CD14-positive monocyte (primary cell): ENCODE measurements around the gene TAF6. TPM values are rescaled to one million over a fixed set of nuclear protein-coding genes. Genes with fewer than 3 reads are reported as not detected.

Experiments used
- DNase-seq, 3 donors: peaks; one replicate each; pipeline ENCODE4 v3.0.0-alpha.2; 2011 to 2022
- H2AFZ ChIP-seq: 2 replicates; pipeline ENCODE4 v1.6.0; 2012; ENCODE audit warnings: mild to moderate bottlenecking, low read depth, low read length, inconsistent platforms; ENCODE audit not compliant: insufficient read depth, poor library complexity, severe bottlenecking
- H3K27ac ChIP-seq, 2 donors: 1 replicate in 1 of 2; 2 replicates in 1 of 2; pipeline ENCODE4 v1.5.1; 2012 to 2013; ENCODE audit warnings: low read length in 2 of 2, control low read depth in 1 of 2, inconsistent platforms in 1 of 2, low read depth in 1 of 2, mild to moderate bottlenecking in 1 of 2
- H3K27me3 ChIP-seq, 2 donors: one replicate each; pipeline versions ENCODE4 v1.6.0 to v1.6.1; 2011 to 2013; ENCODE audit warnings: low read length in 2 of 2; ENCODE audit not compliant: control insufficient read depth in 2 of 2, insufficient read depth in 2 of 2
- H3K36me3 ChIP-seq, 2 donors: replicated peaks in 1 of 2; 1 replicate in 1 of 2; 2 replicates in 1 of 2; pipeline versions ENCODE4 v1.5.1 to v1.6.1; 2012 to 2013; ENCODE audit warnings: low read length in 2 of 2, control low read depth in 1 of 2, inconsistent platforms in 1 of 2, mild to moderate bottlenecking in 1 of 2; ENCODE audit not compliant: insufficient read depth in 2 of 2, control insufficient read depth in 1 of 2
- H3K4me1 ChIP-seq, 2 donors: 1 replicate in 1 of 2; 2 replicates in 1 of 2; pipeline versions ENCODE4 v1.5.1 to v1.6.1; 2012 to 2013; ENCODE audit warnings: low read length in 2 of 2, control low read depth in 1 of 2, inconsistent platforms in 1 of 2, mild to moderate bottlenecking in 1 of 2, moderate library complexity in 1 of 2; ENCODE audit not compliant: insufficient read depth in 2 of 2, control insufficient read depth in 1 of 2
- H3K4me2 ChIP-seq: replicated peaks from 2 replicates; pipeline ENCODE3; 2012; ENCODE audit warnings: low read length, moderate library complexity, mild to moderate bottlenecking; ENCODE audit not compliant: poor library complexity, severe bottlenecking; ENCODE audit errors: extremely low read depth
- H3K4me3 ChIP-seq, 3 experiments: fragments of 200-600 bp in 1 of 3; sonication (generic) in 1 of 3; replicated peaks in 1 of 3; 1 replicate in 2 of 3; 2 replicates in 1 of 3; pipeline ENCODE4 v1.5.1; 2011 to 2013; ENCODE audit warnings: low read length in 3 of 3, mild to moderate bottlenecking in 3 of 3, control low read depth in 2 of 3, low read depth in 2 of 3, inconsistent platforms in 1 of 3, moderate library complexity in 1 of 3
- H3K79me2 ChIP-seq: 2 replicates; pipeline ENCODE4 v1.6.0; 2012; ENCODE audit warnings: mild to moderate bottlenecking, control low read depth, inconsistent platforms, low read length, moderate library complexity; ENCODE audit not compliant: insufficient read depth
- H3K9ac ChIP-seq: 2 replicates; pipeline ENCODE4 v1.6.0; 2017; ENCODE audit warnings: low read length, mild to moderate bottlenecking; ENCODE audit not compliant: insufficient read depth, poor library complexity, severe bottlenecking
- H3K9me3 ChIP-seq, 2 donors: replicated peaks in 1 of 2; 1 replicate in 1 of 2; 2 replicates in 1 of 2; pipeline versions ENCODE4 v1.5.1 to v1.6.1; 2012 to 2013; ENCODE audit warnings: low read length in 2 of 2, control low read depth in 1 of 2; ENCODE audit not compliant: control insufficient read depth in 1 of 2, insufficient read depth in 1 of 2
- H4K20me1 ChIP-seq: 2 replicates; pipeline ENCODE4 v1.6.0; 2012; ENCODE audit warnings: mild to moderate bottlenecking, low read length, control low read depth, moderate library complexity; ENCODE audit not compliant: insufficient read depth
- H3K27ac Mint-ChIP-seq, 7 donors: one replicate each; pipeline ENCODE4 v1.8.0; 2020; ENCODE audit warnings: mild to moderate bottlenecking in 7 of 7, mixed read lengths in 7 of 7, moderate library complexity in 6 of 7, inconsistent platforms in 2 of 7
- H3K27me3 Mint-ChIP-seq, 3 donors: one replicate each; pipeline ENCODE4 v1.8.0; 2021 to 2022; ENCODE audit warnings: low read depth in 3 of 3, mild to moderate bottlenecking in 3 of 3, mixed read lengths in 3 of 3, moderate library complexity in 3 of 3, inconsistent platforms in 1 of 3
- H3K36me3 Mint-ChIP-seq, 2 donors: one replicate each; pipeline ENCODE4 v1.8.0; 2020; ENCODE audit warnings: mixed read lengths in 2 of 2, inconsistent platforms in 1 of 2, mild to moderate bottlenecking in 1 of 2
- H3K4me1 Mint-ChIP-seq: one replicate; pipeline ENCODE4 v1.8.0; 2020; ENCODE audit warnings: mild to moderate bottlenecking, mixed read lengths
- H3K4me3 Mint-ChIP-seq, 2 donors: one replicate each; pipeline ENCODE4 v1.8.0; 2020; ENCODE audit warnings: mild to moderate bottlenecking in 2 of 2, mixed read lengths in 2 of 2, moderate library complexity in 1 of 2
- H3K9me3 Mint-ChIP-seq, 7 donors: one replicate each; pipeline ENCODE4 v1.8.0; 2020 to 2022; ENCODE audit warnings: mixed read lengths in 7 of 7, mild to moderate bottlenecking in 6 of 7, moderate library complexity in 6 of 7, inconsistent platforms in 2 of 7
- CTCF ChIP-seq: fragments of 200-600 bp; IDR thresholded peaks from one replicate; pipeline ENCODE4 v1.8.0; 2022; ENCODE audit warnings: antibody characterized with exemption, mild to moderate bottlenecking
- WGBS: methylation state at CpG from one replicate; pipeline ENCODE4 v1.1.5; 2013; ENCODE audit warnings: missing lambda C conversion rate; ENCODE audit not compliant: insufficient coverage; 5-methylcytosine and 5-hydroxymethylcytosine counted together
- intact Hi-C, 2 donors: fragments of 100-400 bp; cut with micrococcal nuclease; formaldehyde crosslinking; loops; one replicate each; pipeline versions ENCODE4 v1.15.0 to v1.15.1; 2023
- polyA plus RNA-seq, 3 donors: library from polyadenylated mRNA; depleted of rRNA in 1 of 3; unstranded in 2 of 3; stranded (reverse) in 1 of 3; fragments of 300-500 nt in 2 of 3; fragments of >200 nt in 1 of 3; fragmentation: Illumina TruSeq in 2 of 3; gene quantifications; 1 replicate in 2 of 3; 2 replicates in 1 of 3; pipeline ENCODE4 v1.2.3, GENCODE V29; 2012 to 2021

The TAF6 gene
- polyA plus RNA-seq, 3 donors: 9.6 to 28.9 (median 11.0) TPM

- Mint-ChIP-seq H3K4me1 (peaks cover 8% of the 10 kb centered on the region), H3K4me3 (no peak overlapping the region), H3K27ac (peak overlapping the region in 1 of 7 donors; percentile 68), H3K27me3 (no peaks in the 10 kb centered on the region), H3K36me3 (peaks cover 52 to 90% of the 10 kb centered on the region in 2 donors), H3K9me3 (no peaks in the 10 kb centered on the region)
- H3K4me3 ChIP-seq: no peak overlapping the region
- intact Hi-C loops: no loop called here
- no peaks in the 10 kb centered on the region for H3K79me2 ChIP-seq
- no peak overlapping the region for H3K4me2 ChIP-seq
- 96% methylated on average over 6 of the region's 7 CpGs for WGBS
- H3K27me3 ChIP-seq: no peaks in the 10 kb centered on the region
- DNase-seq: no peak
- TF ChIP-seq CTCF: no peak
- H3K9me3 ChIP-seq: no peaks in the 10 kb centered on the region
- no peaks in the 10 kb centered on the region for H3K4me1 ChIP-seq
- no peaks in the 10 kb centered on the region for H4K20me1 ChIP-seq
- no peak overlapping the region for H3K27ac ChIP-seq
- no peak overlapping the region for H2AFZ ChIP-seq
- no peak overlapping the region for H3K9ac ChIP-seq
- H3K36me3 ChIP-seq: peaks cover 58 to 77% of the 10 kb centered on the region in 2 donors
Observed at GRCh38 chr7:100111156-100111555, 8.0 kb downstream of the TAF6 start.

GRCh38 chr7:100109521-100110163 is 9.5 kb downstream of the TAF6 start:
- Histone ChIP-seq H3K4me3 (no peak overlapping the region), H3K79me2 (no peaks in the 10 kb centered on the region), H2AFZ (no peak overlapping the region), H3K36me3 (peaks cover 72 to 92% of the 10 kb centered on the region in 2 donors), H3K27me3 (no peaks in the 10 kb centered on the region), H3K9ac (no peak overlapping the region), H3K9me3 (no peaks in the 10 kb centered on the region), H3K4me2 (no peak overlapping the region), H3K27ac (no peak overlapping the region), H3K4me1 (no peaks in the 10 kb centered on the region), H4K20me1 (no peaks in the 10 kb centered on the region)
- intact Hi-C loops: no loop called here
- WGBS: 96% methylated on average over 9 of the region's 12 CpGs
- H3K27me3 Mint-ChIP-seq: no peaks in the 10 kb centered on the region
- no peak for TF ChIP-seq CTCF
- H3K27ac Mint-ChIP-seq: peak overlapping the region in 1 of 7 donors; percentile 3
- peaks cover 60 to 96% of the 10 kb centered on the region in 2 donors for H3K36me3 Mint-ChIP-seq
- no peak for DNase-seq
- no peak overlapping the region for H3K4me3 Mint-ChIP-seq
- no peaks in the 10 kb centered on the region for H3K9me3 Mint-ChIP-seq
- peaks cover 8% of the 10 kb centered on the region for H3K4me1 Mint-ChIP-seq
